GM19099 (cell line): ENCODE measurements around the gene SLC28A3.

Source experiments
- POLR2A ChIP-seq: IDR thresholded peaks from 3 replicates; pipeline ENCODE4 v1.6.1; 2011; ENCODE audit warnings: low read depth; ENCODE audit not compliant: insufficient read length; ENCODE audit errors: extremely low read depth

Gene SLC28A3

DNA sequence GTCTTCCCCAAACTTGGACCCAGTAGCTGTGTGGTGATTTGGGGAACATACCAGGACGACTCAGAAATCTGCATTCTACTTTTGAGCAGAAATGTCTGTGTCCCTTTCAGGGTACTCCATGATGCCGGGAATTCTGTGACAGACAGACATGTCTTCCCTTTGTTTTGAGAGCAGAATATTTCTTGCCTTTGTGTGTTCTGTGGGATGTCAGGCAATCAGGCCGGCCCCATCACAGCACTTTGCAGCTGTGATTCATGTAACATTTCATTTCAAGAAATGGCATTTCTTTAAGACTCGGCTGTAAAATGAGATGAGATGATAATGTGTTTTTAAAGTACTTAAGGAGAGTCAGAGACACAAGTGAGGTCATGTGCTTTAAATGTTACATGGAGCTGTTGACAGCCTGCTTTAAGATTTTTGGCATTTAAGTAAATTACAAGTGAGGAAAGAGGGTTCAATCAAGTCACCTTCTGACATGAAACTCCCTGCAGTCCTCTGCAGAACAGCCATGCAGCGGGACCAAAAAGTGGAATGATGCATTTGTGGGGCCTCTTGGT, 98.7 kb downstream of the SLC28A3 start:
- TF ChIP-seq POLR2A, result no peak

DNA sequence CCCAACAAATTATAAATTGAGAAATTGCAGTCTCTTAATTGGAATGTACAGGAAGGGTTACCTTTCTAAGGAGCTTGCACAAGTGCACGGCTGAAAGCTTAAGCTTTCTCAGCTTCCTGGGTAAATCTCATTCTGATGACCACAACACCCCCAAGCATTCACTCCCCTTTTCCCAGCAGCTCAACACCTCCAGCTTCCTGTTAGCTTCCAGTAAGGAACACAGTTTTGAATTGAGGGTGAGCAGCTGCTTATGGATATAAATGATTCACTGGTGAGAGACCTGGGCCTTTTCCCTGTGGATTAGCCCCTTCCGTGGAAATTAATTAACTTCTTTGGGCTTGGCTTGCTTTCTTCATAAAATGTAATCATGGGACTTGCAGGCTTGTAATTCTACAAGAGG, 101.2 kb downstream of the SLC28A3 start:
- no peak for TF ChIP-seq POLR2A

DNA sequence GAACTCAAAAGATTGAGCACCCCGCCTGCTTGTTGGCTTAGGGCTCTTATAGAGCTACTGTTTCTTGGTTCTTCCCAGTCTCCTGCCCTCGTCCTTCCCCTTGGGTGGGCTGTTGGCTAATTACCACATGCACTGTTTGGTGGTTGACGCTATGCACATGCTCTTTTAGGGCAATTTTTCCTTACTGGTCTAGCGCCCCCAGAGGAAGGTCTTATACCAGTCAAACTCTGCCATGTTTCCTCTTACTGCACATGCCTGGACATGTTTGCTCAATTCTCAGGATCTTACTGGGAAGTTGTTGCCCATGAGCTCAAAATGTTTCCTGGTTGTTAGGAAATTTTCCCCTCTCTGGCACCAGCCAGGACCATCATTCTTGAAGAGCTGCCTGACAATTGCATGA, 101.9 kb downstream of the SLC28A3 start:
- no peak for TF ChIP-seq POLR2A

DNA sequence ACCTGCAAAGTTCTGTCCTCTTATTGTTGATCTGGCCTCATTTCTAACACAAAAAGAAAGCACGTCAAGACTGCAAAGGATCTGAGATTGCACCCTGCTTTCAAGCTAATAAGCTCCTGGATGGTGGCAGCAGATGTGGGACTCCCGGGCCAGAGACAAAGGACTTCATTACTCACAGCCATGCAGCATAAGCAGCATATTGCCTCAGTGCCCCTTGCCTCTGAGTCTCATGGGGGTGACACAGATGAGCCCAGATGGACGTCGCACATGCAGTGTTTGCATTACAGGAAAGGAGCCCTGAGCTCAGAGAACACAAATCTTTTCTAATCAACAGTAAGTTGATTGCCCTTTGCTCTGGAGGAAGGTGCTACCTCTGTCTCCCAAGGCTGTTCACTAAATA, 105.0 kb downstream of the SLC28A3 start:
- TF ChIP-seq POLR2A, result no peak

DNA sequence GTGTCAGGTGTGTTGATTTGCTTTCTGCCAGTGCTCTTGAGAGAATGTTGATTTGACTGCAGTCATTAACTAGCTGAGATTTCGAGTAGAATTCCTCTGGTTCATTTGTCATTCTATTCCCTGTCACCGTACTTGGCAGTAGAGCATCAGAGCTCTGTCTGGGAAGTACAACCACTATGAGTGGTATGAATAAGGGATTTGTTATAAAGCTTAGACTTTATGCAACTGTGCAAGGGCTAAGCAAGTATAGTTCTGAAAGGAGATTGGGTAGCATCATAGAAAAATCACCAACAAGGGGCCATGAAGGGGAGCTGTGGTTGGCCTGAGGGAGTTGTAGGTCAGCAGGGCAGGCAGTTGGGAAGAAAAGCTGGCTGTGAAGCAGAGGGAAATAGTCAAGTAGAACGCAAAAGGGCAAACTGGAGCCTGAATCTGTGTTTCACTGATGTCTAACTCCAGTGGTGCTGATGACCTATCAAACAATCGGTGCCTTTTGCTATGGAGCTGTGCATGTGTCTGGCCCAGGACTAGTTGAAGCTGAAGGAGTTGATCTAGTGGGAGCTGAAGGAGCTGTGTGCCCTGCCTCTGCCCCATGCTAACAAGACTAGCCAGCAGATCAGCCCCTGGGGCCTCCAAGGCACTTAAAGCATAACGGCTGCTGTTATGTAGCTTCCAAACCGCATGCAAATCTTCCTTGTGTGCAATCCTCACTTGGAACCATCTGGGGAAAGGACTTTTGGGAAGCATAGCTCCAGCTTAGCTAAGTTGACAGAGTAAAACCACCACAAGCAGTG, 110.0 kb downstream of the SLC28A3 start:
- TF ChIP-seq POLR2A, result no peak

DNA sequence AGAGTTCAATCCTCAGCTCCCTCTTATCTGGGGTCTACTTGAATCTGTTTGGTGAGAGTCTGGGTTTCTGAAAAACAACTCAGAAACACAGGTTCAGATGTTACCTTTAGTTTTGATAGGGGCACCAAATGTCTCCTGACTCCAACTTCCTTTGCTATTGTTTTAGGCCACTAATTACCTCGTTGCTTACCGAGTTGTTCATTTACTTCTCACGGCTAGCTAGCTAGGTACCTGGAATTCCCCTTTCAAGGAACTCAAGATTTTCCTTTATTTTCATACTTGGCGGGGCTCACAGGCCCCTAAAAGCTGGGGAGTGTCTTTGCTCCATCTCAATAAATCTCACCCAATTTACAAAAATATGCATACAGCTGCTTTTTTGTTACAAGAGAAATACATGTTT, 111.4 kb downstream of the SLC28A3 start:
- no peak for TF ChIP-seq POLR2A

DNA sequence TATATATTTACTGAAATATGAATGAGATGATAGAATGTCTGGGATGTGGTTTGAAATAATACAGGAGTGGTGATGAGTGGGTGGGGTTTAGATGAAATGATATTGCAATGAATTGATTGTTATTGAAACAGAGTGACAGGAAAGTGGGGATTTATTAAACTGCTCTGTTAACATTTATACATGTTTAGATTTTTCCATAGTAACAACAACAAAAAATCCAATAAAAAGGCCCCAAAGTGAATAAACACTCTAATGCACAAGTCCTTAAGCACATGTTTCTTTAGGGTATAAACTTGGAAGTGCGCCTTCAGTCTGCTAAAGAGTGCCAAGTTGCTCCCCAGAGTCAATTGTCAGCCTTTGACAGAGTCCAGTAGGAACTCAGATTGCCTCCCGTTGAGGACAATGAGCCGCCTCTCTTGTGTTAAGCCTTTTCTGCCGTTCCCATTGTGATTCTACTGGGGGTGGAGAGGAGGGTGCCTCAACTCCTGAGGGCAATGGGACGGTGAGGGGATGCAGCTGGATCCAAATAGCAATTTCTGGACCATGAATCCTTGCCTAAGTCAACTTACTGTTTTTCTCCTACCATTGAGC, 112.3 kb downstream of the SLC28A3 start:
- no peak for TF ChIP-seq POLR2A

DNA sequence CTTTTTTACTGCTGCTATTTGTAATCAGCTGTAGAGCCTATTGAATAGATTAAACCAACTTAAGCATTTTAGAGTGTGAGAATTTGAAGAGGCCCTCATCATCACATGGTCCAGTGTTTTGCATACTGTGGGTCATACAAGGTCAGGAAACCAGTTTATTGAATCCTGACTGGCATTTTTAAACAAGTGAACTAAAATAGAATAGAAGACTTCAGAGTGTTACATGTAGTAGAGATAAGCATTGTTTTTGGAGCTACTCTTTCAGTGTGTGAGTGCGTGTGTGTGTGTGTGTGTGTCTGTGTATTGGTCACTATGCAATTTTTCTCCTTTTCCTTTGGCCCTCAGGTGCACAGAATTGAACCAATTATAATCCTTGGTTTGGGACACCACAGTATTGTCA, 114.4 kb downstream of the SLC28A3 start:
- no peak for TF ChIP-seq POLR2A
